ENCODE measurements around the gene SEC62.

Gene SEC62

GRCh38 chr3:169966951-169967915 lies 626 bp downstream of the SEC62 start:
- DNase-seq (ENCODE audit: low read depth in 2 of 2): peak; percentile 49 to 60

GRCh38 chr3:169968224-169968885 lies 1.7 kb downstream of the SEC62 start:
- TF ChIP-seq CTCF (IDR thresholded peaks at IDR 0.05; ENCODE audit: low read depth, low read length): no peak
- H3K4me3 ChIP-seq (replicated peaks in 1 of 2; ENCODE audit: low read depth in 2 of 2, low read length in 2 of 2): peak overlapping the region in 1 of 2 donors; percentile 85

More at GRCh38 chr3:169966951-169967915, 626 bp downstream of the SEC62 start:
- no peak for TF ChIP-seq CTCF (IDR thresholded peaks at IDR 0.05; ENCODE audit: low read depth, low read length)
- peak overlapping the region; percentile 85 to 89 for H3K4me3 ChIP-seq (replicated peaks in 1 of 2; ENCODE audit: low read depth in 2 of 2, low read length in 2 of 2)

GRCh38 chr3:169969174-169970095 lies 2.8 kb downstream of the SEC62 start:
- TF ChIP-seq CTCF (IDR thresholded peaks at IDR 0.05; ENCODE audit: low read depth, low read length): no peak
- H3K4me3 ChIP-seq (replicated peaks in 1 of 2; ENCODE audit: low read depth in 2 of 2, low read length in 2 of 2): no peak overlapping the region
- DNase-seq (ENCODE audit: low read depth in 2 of 2): no peak

More at GRCh38 chr3:169968224-169968885, 1.7 kb downstream of the SEC62 start:
- no peak for DNase-seq (ENCODE audit: low read depth in 2 of 2)

- TF ChIP-seq CTCF (IDR thresholded peaks at IDR 0.05; ENCODE audit: low read depth, low read length): no peak
- no peak for DNase-seq (ENCODE audit: low read depth in 2 of 2)
- no peak overlapping the region for H3K4me3 ChIP-seq (replicated peaks in 1 of 2; ENCODE audit: low read depth in 2 of 2, low read length in 2 of 2)
Measured at GRCh38 chr3:169970847-169971246, 4.2 kb downstream of the SEC62 start.

- no peak overlapping the region for H3K4me3 ChIP-seq (replicated peaks in 1 of 2; ENCODE audit: low read depth in 2 of 2, low read length in 2 of 2)
- no peak for TF ChIP-seq CTCF (IDR thresholded peaks at IDR 0.05; ENCODE audit: low read depth, low read length)
- DNase-seq (ENCODE audit: low read depth in 2 of 2): no peak
Measured at GRCh38 chr3:169971522-169971921, 4.9 kb downstream of the SEC62 start.

- DNase-seq (ENCODE audit: low read depth in 2 of 2): peak; percentile 63 to 89
- no peak overlapping the region for H3K4me3 ChIP-seq (replicated peaks in 1 of 2; ENCODE audit: low read depth in 2 of 2, low read length in 2 of 2)
- no peak for TF ChIP-seq CTCF (IDR thresholded peaks at IDR 0.05; ENCODE audit: low read depth, low read length)
Measured at GRCh38 chr3:169980055-169980454, 13.4 kb downstream of the SEC62 start.
